HG02981 (cell line): ENCODE measurements around the gene COBLL1.

Experiments used
- ATAC-seq: cut with Tn5 transposase; IDR thresholded peaks from one replicate; pipeline ENCODE4 v1.9.1; 2021; ENCODE audit warnings: mild to moderate bottlenecking, moderate library complexity; ENCODE audit not compliant: unreplicated experiment

COBLL1 gene

GRCh38 chr2:164691346-164691887 is 150.2 kb downstream of the COBLL1 start:
- no peak for ATAC-seq

- no peak for ATAC-seq
Measured at GRCh38 chr2:164690361-164690760, 151.3 kb downstream of the COBLL1 start.

- no peak for ATAC-seq
Measured at GRCh38 chr2:164688896-164689419, 152.7 kb downstream of the COBLL1 start.

GRCh38 chr2:164681009-164681408 is 160.6 kb downstream of the COBLL1 start:
- ATAC-seq, result no peak

- ATAC-seq, result no peak
Measured at GRCh38 chr2:164678631-164679149, 162.9 kb downstream of the COBLL1 start.

GRCh38 chr2:164677733-164678132 is 163.9 kb downstream of the COBLL1 start:
- no peak for ATAC-seq

- no peak for ATAC-seq
Measured at GRCh38 chr2:164677271-164677670, 164.4 kb downstream of the COBLL1 start.

- no peak for ATAC-seq
Measured at GRCh38 chr2:164675687-164676086, 165.9 kb downstream of the COBLL1 start.

GRCh38 chr2:164675027-164675426 is 166.6 kb downstream of the COBLL1 start:
- ATAC-seq, result no peak

GRCh38 chr2:164671664-164672396 is 169.8 kb downstream of the COBLL1 start:
- ATAC-seq, result no peak

- no peak for ATAC-seq
Measured at GRCh38 chr2:164669291-164669690, 172.3 kb downstream of the COBLL1 start.

- ATAC-seq, result no peak
Measured at GRCh38 chr2:164667566-164667965, 174.1 kb downstream of the COBLL1 start.

- no peak for ATAC-seq
Measured at GRCh38 chr2:164664070-164664469, 177.6 kb downstream of the COBLL1 start.

- no peak for ATAC-seq
Measured at GRCh38 chr2:164662868-164663631, 178.6 kb downstream of the COBLL1 start.

- ATAC-seq, result no peak
Measured at GRCh38 chr2:164662066-164662465, 179.6 kb downstream of the COBLL1 start.

- no peak for ATAC-seq
Measured at GRCh38 chr2:164661349-164661748, 180.3 kb downstream of the COBLL1 start.

- ATAC-seq, result no peak
Measured at GRCh38 chr2:164657129-164657528, 184.5 kb downstream of the COBLL1 start.

- no peak for ATAC-seq
Measured at GRCh38 chr2:164655750-164656149, 185.9 kb downstream of the COBLL1 start.

GRCh38 chr2:164655336-164655735 is 186.3 kb downstream of the COBLL1 start:
- ATAC-seq, result no peak

GRCh38 chr2:164651361-164651760 is 190.3 kb downstream of the COBLL1 start:
- no peak for ATAC-seq

GRCh38 chr2:164644036-164644700 is 197.5 kb downstream of the COBLL1 start:
- peak; percentile 65 for ATAC-seq
